Transverse colon (tissue), 4 donors: ENCODE results near the gene CISH.

Experiments
- EP300 ChIP-seq: sonication (generic); formaldehyde crosslinking; IDR thresholded peaks from one replicate; pipeline ENCODE4 v1.6.1; 2017; ENCODE audit warnings: antibody characterized with exemption, low read depth
- POLR2AphosphoS5 ChIP-seq, 3 donors: sonication (generic); formaldehyde crosslinking; IDR thresholded peaks; one replicate each; pipeline ENCODE4 v1.6.1; 2016; ENCODE audit warnings: antibody characterized with exemption in 3 of 3
- TF ChIP-seq, protein P1 (sequence below), 5 experiments: fragments of 200-600 bp in 3 of 5; fragments of 450-650 bp in 2 of 5; sonication (generic) in 3 of 5; IDR thresholded peaks; 1 replicate in 2 of 5; 2 replicates in 3 of 5; pipeline ENCODE4 v1.5.1; 2016 to 2017; ENCODE audit warnings: antibody characterized with exemption in 5 of 5, inconsistent platforms in 3 of 5, mild to moderate bottlenecking in 2 of 5, moderate library complexity in 1 of 5

DNA sequence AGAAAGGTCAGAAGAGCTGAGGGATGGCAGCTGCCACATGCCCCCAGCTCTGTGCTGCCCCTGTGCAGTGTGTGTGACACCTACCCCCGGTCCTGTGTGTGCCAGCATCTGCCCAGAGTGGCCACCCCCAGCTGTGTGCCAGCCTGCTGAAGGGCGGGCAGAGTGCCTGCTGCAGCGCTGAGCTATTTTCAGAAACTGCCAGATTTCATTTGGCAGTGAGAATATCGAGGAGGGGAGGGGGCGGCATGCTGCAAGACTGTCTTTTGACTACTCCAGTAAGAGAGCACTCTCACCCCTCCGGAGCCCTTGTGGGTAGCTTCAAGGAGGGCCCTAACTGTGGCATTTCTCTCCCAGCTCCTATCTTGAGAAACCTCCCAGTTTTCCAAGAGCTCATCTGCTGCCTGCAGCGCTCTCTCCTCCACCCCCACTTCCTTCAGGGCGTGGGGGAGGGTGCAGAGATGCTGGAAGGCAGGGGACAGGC, 37.9 kb upstream of the CISH start:
- TF ChIP-seq POLR2AphosphoS5 (IDR thresholded peaks at IDR 0.05) (no peak), EP300 (no peak)
- TF ChIP-seq, protein P1, sequence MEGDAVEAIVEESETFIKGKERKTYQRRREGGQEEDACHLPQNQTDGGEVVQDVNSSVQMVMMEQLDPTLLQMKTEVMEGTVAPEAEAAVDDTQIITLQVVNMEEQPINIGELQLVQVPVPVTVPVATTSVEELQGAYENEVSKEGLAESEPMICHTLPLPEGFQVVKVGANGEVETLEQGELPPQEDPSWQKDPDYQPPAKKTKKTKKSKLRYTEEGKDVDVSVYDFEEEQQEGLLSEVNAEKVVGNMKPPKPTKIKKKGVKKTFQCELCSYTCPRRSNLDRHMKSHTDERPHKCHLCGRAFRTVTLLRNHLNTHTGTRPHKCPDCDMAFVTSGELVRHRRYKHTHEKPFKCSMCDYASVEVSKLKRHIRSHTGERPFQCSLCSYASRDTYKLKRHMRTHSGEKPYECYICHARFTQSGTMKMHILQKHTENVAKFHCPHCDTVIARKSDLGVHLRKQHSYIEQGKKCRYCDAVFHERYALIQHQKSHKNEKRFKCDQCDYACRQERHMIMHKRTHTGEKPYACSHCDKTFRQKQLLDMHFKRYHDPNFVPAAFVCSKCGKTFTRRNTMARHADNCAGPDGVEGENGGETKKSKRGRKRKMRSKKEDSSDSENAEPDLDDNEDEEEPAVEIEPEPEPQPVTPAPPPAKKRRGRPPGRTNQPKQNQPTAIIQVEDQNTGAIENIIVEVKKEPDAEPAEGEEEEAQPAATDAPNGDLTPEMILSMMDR (IDR thresholded peaks at IDR 0.05) = no peak
